HL-60 (cell line): ENCODE measurements around the gene ALPK1.
A peak's percentile ranks its signal among the peaks of the same experiment; 100 is the strongest.

Source experiments
- CTCF ChIP-seq: IDR thresholded peaks from one replicate; pipeline ENCODE4 v1.5.1; 2011; ENCODE audit warnings: low read length, control low read depth, inconsistent platforms; ENCODE audit not compliant: insufficient read depth
- POLR2AphosphoS5 ChIP-seq: IDR thresholded peaks from 2 replicates; pipeline ENCODE4 v1.6.1; 2012; ENCODE audit warnings: low read depth
- REST ChIP-seq: IDR thresholded peaks from 2 replicates; pipeline ENCODE4 v1.6.1; 2012; ENCODE audit warnings: low read depth; ENCODE audit not compliant: insufficient replicate concordance

GRCh38 chr4:112296949-112297880, at the start of gene ALPK1:
- TF ChIP-seq CTCF (no peak), POLR2AphosphoS5 (no peak), REST (peak; percentile 41)
